Cardiac muscle cell (in vitro differentiated cells and primary cell): ENCODE results near the gene PROX1. TPM values are rescaled to one million over a fixed set of nuclear protein-coding genes. Genes with fewer than 3 reads are reported as not detected.

Experiments
- DNase-seq, 2 donors: peaks; one replicate each; pipeline versions ENCODE4 v3.0.0 to v3.0.0-alpha.2; 2010 to 2017; ENCODE audit warnings: low read depth in 1 of 2, low spot score in 1 of 2
- H3K27ac ChIP-seq: fragments of 200-600 bp; sonication (generic); 2 replicates; pipeline ENCODE4 v1.5.1; 2016
- H3K27me3 ChIP-seq: fragments of 200-600 bp; sonication (generic); 2 replicates; pipeline ENCODE4 v1.6.0; 2016; ENCODE audit warnings: control low read depth
- H3K36me3 ChIP-seq: fragments of 200-600 bp; sonication (generic); 2 replicates; pipeline ENCODE4 v1.5.1; 2016; ENCODE audit warnings: control low read depth
- H3K4me1 ChIP-seq: fragments of 200-600 bp; sonication (generic); 2 replicates; pipeline ENCODE4 v1.8.1; 2017; ENCODE audit warnings: low read depth, mild to moderate bottlenecking, mixed run types
- H3K4me3 ChIP-seq: fragments of 200-600 bp; sonication (generic); 2 replicates; pipeline ENCODE4 v1.5.1; 2016; ENCODE audit warnings: mild to moderate bottlenecking
- H3K9me3 ChIP-seq: fragments of 200-600 bp; sonication (generic); 2 replicates; pipeline ENCODE4 v1.5.1; 2017; ENCODE audit warnings: low read depth, mild to moderate bottlenecking, control low read depth
- CTCF ChIP-seq: IDR thresholded peaks from 2 replicates; pipeline ENCODE4 v1.5.1; 2012; ENCODE audit warnings: low read depth, mild to moderate bottlenecking, low read length
- polyA plus RNA-seq: library from polyadenylated mRNA; unstranded; fragments of >200 nt; fragmentation: Nextera tagmentation; extraction: Ambion mirVana; gene quantifications from 2 replicates; pipeline ENCODE4 v1.2.1, GENCODE V29; 2016
- total RNA-seq: library from RNA; depleted of rRNA; stranded (reverse); fragments of >200 nt; gene quantifications from 2 replicates; pipeline ENCODE4 v1.2.3, GENCODE V29; 2016

PROX1 gene
- total and polyA plus RNA-seq, 2 experiments from 2014 or later: 10.1 to 28.7 TPM

- no peak for TF ChIP-seq CTCF
- Histone ChIP-seq H3K27ac (no peak overlapping the region), H3K4me1 (peaks cover 65% of the 10 kb centered on the region), H3K27me3 (no peaks in the 10 kb centered on the region), H3K36me3 (no peaks in the 10 kb centered on the region), H3K4me3 (no peak overlapping the region), H3K9me3 (no peaks in the 10 kb centered on the region)
- DNase-seq: no peak
These were observed 29.6 kb downstream of the PROX1 start for GRCh38 chr1:214017191-214017982.

GRCh38 chr1:214018386-214019268, 30.9 kb downstream of the PROX1 start:
- Histone ChIP-seq H3K4me1 (peaks cover 53% of the 10 kb centered on the region), H3K27ac (peak overlapping the region; percentile 43), H3K9me3 (no peaks in the 10 kb centered on the region), H3K27me3 (no peaks in the 10 kb centered on the region), H3K4me3 (no peak overlapping the region), H3K36me3 (no peaks in the 10 kb centered on the region)
- no peak for DNase-seq
- no peak for TF ChIP-seq CTCF

- no peaks in the 10 kb centered on the region for H3K9me3 ChIP-seq
- no peaks in the 10 kb centered on the region for H3K36me3 ChIP-seq
- no peak overlapping the region for H3K4me3 ChIP-seq
- no peaks in the 10 kb centered on the region for H3K27me3 ChIP-seq
- no peak overlapping the region for H3K27ac ChIP-seq
- DNase-seq: no peak
- peaks cover 48% of the 10 kb centered on the region for H3K4me1 ChIP-seq
- no peak for TF ChIP-seq CTCF
These were observed 31.7 kb downstream of the PROX1 start for GRCh38 chr1:214019499-214019898.

- no peak overlapping the region for H3K4me3 ChIP-seq
- no peak for TF ChIP-seq CTCF
These were observed 33.5 kb downstream of the PROX1 start for GRCh38 chr1:214021321-214021720.

GRCh38 chr1:214022229-214022791, 34.5 kb downstream of the PROX1 start:
- H3K36me3 ChIP-seq: no peaks in the 10 kb centered on the region
- TF ChIP-seq CTCF: no peak
- DNase-seq: no peak
- H3K9me3 ChIP-seq: no peaks in the 10 kb centered on the region
- H3K4me3 ChIP-seq: no peak overlapping the region
- peaks cover 32% of the 10 kb centered on the region for H3K4me1 ChIP-seq
- H3K27ac ChIP-seq: no peak overlapping the region
- H3K27me3 ChIP-seq: no peaks in the 10 kb centered on the region

More at GRCh38 chr1:214021321-214021720, 33.5 kb downstream of the PROX1 start:
- DNase-seq: no peak
- Histone ChIP-seq H3K27ac (no peak overlapping the region), H3K36me3 (no peaks in the 10 kb centered on the region), H3K9me3 (no peaks in the 10 kb centered on the region), H3K4me1 (peaks cover 32% of the 10 kb centered on the region), H3K27me3 (no peaks in the 10 kb centered on the region)
